Spleen (tissue), 11 donors: ENCODE results near the gene NEAT1. TPM values are rescaled to one million over a fixed set of nuclear protein-coding genes. Genes with fewer than 3 reads are reported as not detected.
A peak's percentile ranks its signal among the peaks of the same experiment; 100 is the strongest.

Source experiments
- DNase-seq: peaks from one replicate; pipeline ENCODE4 v3.0.0-alpha.2; 2020
- H3K27ac ChIP-seq, 8 donors: fragments of 200-600 bp; sonication (generic) in 7 of 8; 1 replicate in 4 of 8; 2 replicates in 4 of 8; pipeline versions ENCODE4 v1.5.0 to v1.8.0; 2016 to 2021; ENCODE audit warnings: inconsistent platforms in 4 of 8, mild to moderate bottlenecking in 4 of 8, moderate library complexity in 1 of 8
- H3K27me3 ChIP-seq, 7 donors: fragments of 200-600 bp; sonication (generic) in 6 of 7; replicated peaks in 1 of 7; 1 replicate in 4 of 7; 2 replicates in 3 of 7; pipeline versions ENCODE4 v1.5.0 to v1.8.0; 2016 to 2021; ENCODE audit warnings: inconsistent platforms in 3 of 7, mild to moderate bottlenecking in 1 of 7
- H3K36me3 ChIP-seq, 6 donors: fragments of 200-600 bp; sonication (generic) in 5 of 6; 1 replicate in 4 of 6; 2 replicates in 2 of 6; pipeline versions ENCODE4 v1.5.0 to v1.8.0; 2016 to 2021; ENCODE audit warnings: inconsistent platforms in 2 of 6
- H3K4me1 ChIP-seq, 6 donors: fragments of 200-600 bp; sonication (generic) in 5 of 6; 1 replicate in 3 of 6; 2 replicates in 3 of 6; pipeline versions ENCODE4 v1.5.0 to v1.8.0; 2016 to 2021; ENCODE audit warnings: inconsistent platforms in 3 of 6
- H3K4me3 ChIP-seq, 8 donors: fragments of 200-600 bp; sonication (generic) in 7 of 8; 1 replicate in 4 of 8; 2 replicates in 4 of 8; pipeline versions ENCODE4 v1.5.0 to v1.8.0; 2016 to 2021; ENCODE audit warnings: inconsistent platforms in 4 of 8, mild to moderate bottlenecking in 4 of 8, moderate library complexity in 2 of 8
- H3K9me3 ChIP-seq, 8 donors: fragments of 200-600 bp; sonication (generic) in 7 of 8; 1 replicate in 4 of 8; 2 replicates in 4 of 8; pipeline versions ENCODE4 v1.5.0 to v1.8.0; 2016 to 2021; ENCODE audit warnings: inconsistent platforms in 4 of 8
- POLR2A ChIP-seq, 3 donors: fragments of 450-650 bp; IDR thresholded peaks; one replicate each; pipeline ENCODE4 v1.5.1; 2017; ENCODE audit warnings: antibody characterized with exemption in 3 of 3, mild to moderate bottlenecking in 1 of 3
- POLR2AphosphoS5 ChIP-seq, 3 donors: sonication (generic); formaldehyde crosslinking; IDR thresholded peaks; one replicate each; pipeline ENCODE4 v1.5.1; 2017; ENCODE audit warnings: antibody characterized with exemption in 3 of 3
- WGBS, 5 donors: extraction: QIAGEN DNeasy Blood & Tissue Kit in 3 of 5; methylation state at CpG; one replicate each; pipeline versions ENCODE4 v1.1.5 to v1.1.7; 2013 to 2018; 5-methylcytosine and 5-hydroxymethylcytosine counted together
- intact Hi-C: fragments of 100-400 bp; cut with DNase I; formaldehyde crosslinking; loops from one replicate; pipeline ENCODE4 v1.15.0; 2023; ENCODE audit warnings: low total_unique reads
- polyA plus RNA-seq, 3 donors: library from polyadenylated mRNA; stranded (reverse); fragments of 200-250 nt; gene quantifications; one replicate each; pipeline ENCODE4 v1.2.1, GENCODE V29; 2013
- total RNA-seq, 7 donors: library from RNA; depleted of rRNA in 3 of 7; stranded (reverse); fragments of >200 nt in 3 of 7; fragmentation: NEBNext Ultra II Directional in 4 of 7; extraction: Animal tissue kit (Norgen Biotek cat#: 25700) in 4 of 7; gene quantifications; one replicate each; pipeline versions ENCODE4 v1.1.0 to v1.2.1, GENCODE V29; 2016 to 2021
- TF ChIP-seq, protein P1 (sequence below), 11 experiments: fragments of 200-600 bp in 7 of 11; fragments of 450-650 bp in 4 of 11; sonication (generic) in 4 of 11; IDR thresholded peaks in 8 of 11; conservative IDR thresholded peaks in 3 of 11; 1 replicate in 7 of 11; 2 replicates in 4 of 11; pipeline versions ENCODE4 v1.4.0 to v1.8.0; 2016 to 2021; ENCODE audit warnings: antibody characterized with exemption in 11 of 11, inconsistent platforms in 4 of 11, mild to moderate bottlenecking in 1 of 11
- donor health status: healthy with polysubstance abuse.
- donor health status: DM: no; HTN: no; CAD: no; lungs with moderate emphysema.
- donor health status: DM: no; HTN: no; CAD: no.
- donor health status: Bipolar disorder and iron deficiency.
- donor health status: healthy.
- donor health status: DM: no; HTN: no; CAD: no.
- donor health status: DM: yes; HTN: yes; CAD: no.

The NEAT1 gene
- total and polyA plus RNA-seq, 10 donors = 266 to 1,804 (median 874) TPM

DNA sequence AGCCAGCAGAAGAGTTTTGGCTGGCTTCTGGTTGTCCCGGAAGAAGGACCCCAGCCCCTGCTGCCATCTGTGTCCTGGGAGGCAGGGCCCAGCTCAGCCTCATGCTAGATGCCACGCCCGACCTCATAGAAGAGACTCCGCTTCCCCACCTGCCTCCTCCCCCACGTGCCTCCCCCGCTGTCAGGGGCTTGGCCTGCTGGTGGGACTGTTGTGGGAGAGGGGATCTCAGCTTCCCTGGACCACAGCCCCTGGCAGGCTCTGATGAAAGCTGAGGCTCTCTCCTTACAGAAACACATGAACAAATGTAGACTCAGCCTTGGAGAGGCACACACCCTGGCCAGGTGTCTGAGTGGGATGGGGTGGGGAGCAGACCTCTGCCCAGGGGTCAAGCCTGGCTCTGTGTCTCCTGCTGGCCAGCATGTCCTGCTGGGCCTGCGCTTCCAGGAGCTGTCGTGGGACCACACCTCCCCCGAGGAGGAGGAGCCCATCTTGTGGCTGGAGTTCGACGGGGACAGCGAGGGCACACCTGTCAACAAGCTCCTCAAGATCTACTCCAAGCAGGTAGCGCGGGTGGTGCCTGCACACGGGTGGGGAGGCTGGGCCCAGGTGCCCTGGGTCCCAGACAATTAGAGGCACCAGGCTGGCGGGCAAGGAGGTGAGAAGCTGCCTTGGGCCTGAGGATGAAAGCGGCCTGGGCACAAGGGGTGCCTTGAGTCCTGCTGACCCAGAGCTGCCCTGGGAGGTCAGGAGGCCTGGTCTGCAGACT is 22.1 kb upstream of the NEAT1 start:
- no peak for DNase-seq
- Histone ChIP-seq H3K27ac (peak overlapping the region in 1 of 8 donors; percentile 23), H3K9me3 (no peaks in the 10 kb centered on the region), H3K4me1 (peaks cover 14 to 37% (median 29%) of the 10 kb centered on the region in 6 donors), H3K4me3 (no peak overlapping the region), H3K36me3 (peaks cover 7 to 100% (median 83%) of the 10 kb centered on the region in 6 donors), H3K27me3 (no peaks in the 10 kb centered on the region)
- intact Hi-C loops = no loop called here
- TF ChIP-seq POLR2A (IDR thresholded peaks at IDR 0.05) = no peak
- TF ChIP-seq, protein P1, sequence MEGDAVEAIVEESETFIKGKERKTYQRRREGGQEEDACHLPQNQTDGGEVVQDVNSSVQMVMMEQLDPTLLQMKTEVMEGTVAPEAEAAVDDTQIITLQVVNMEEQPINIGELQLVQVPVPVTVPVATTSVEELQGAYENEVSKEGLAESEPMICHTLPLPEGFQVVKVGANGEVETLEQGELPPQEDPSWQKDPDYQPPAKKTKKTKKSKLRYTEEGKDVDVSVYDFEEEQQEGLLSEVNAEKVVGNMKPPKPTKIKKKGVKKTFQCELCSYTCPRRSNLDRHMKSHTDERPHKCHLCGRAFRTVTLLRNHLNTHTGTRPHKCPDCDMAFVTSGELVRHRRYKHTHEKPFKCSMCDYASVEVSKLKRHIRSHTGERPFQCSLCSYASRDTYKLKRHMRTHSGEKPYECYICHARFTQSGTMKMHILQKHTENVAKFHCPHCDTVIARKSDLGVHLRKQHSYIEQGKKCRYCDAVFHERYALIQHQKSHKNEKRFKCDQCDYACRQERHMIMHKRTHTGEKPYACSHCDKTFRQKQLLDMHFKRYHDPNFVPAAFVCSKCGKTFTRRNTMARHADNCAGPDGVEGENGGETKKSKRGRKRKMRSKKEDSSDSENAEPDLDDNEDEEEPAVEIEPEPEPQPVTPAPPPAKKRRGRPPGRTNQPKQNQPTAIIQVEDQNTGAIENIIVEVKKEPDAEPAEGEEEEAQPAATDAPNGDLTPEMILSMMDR (IDR thresholded peaks at IDR 0.05 in 8 of 11, conservative IDR thresholded peaks at IDR 0.05 in 3 of 11) = no peak
- peak; percentile 29 to 69 (median 45) for TF ChIP-seq POLR2AphosphoS5 (IDR thresholded peaks at IDR 0.05)
- WGBS, 5 donors = 88 to 96% (median 90%) methylated on average over 8 to 17 of the region's 17 CpGs

DNA sequence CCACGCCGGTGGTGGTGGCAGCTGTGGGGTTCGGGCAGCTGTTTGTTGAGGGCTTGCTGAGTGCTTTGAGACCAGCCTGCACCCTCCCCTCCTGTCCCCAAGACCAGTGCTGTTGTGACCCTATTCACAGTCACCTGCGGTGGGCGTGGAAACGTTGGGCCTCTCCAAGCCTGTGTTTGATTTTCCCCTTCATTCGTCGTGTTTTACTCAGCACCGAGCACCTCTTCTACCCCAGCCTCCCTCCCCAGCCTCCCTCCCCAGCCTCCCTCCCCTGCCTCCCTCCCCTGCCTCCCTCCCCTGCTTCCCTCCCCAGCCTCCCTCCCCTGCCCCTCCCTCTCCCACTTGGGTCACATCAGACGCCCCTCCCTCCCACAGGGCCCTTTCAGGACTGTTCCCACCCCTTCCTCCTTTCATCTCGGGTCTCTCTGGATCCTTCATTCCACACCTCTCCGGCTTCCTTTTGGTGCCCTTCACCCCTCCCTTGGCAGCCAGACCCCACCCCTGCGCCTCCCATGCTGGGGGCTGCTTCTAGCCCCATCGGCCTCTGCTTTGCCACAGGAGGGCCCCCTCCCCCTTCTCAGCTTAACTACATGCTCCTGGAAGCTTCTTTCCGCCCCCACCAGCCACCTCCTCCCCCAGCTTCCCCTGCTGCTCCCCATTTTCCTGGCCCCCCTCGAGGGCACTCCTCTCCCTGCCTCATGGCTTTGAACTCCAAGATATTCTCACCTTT is 21.4 kb upstream of the NEAT1 start:
- 72 to 85% (median 81%) methylated on average over 14 to 16 of the region's 16 CpGs for WGBS, 5 donors
- Histone ChIP-seq H3K27me3 (no peaks in the 10 kb centered on the region), H3K27ac (peak overlapping the region in 1 of 8 donors; percentile 23), H3K36me3 (peaks cover 7 to 100% (median 83%) of the 10 kb centered on the region in 6 donors), H3K9me3 (no peaks in the 10 kb centered on the region), H3K4me3 (no peak overlapping the region), H3K4me1 (peaks cover 14 to 44% (median 36%) of the 10 kb centered on the region in 6 donors)
- TF ChIP-seq POLR2A (IDR thresholded peaks at IDR 0.05) = no peak
- TF ChIP-seq, protein P1 (IDR thresholded peaks at IDR 0.05 in 8 of 11, conservative IDR thresholded peaks at IDR 0.05 in 3 of 11) = no peak
- no peak for TF ChIP-seq POLR2AphosphoS5 (IDR thresholded peaks at IDR 0.05)
- DNase-seq = no peak
- intact Hi-C loops = no loop called here

DNA sequence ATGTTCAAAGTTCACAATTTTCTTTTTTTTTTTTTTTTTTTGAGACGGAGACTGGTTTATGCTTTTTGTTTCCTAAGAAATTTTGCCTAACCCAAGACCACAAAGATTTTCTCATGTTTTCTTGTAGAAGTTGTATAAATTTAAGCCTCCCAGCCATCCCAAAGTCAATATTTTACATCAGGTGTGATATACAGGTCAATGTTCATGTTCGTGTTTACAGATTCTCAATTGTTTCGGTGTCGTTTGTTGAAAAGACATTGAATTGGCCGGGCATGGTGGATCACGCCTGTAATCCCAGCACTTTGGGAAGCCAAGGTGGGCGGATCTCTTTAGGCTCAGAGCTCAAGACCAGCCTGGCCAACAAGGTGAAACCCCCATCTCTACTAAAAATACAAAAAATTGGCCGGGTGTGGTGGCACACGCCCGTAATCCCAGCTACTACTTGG is 20.8 kb upstream of the NEAT1 start:
- Histone ChIP-seq H3K9me3 (no peaks in the 10 kb centered on the region), H3K27ac (peak overlapping the region in 1 of 8 donors; percentile 2), H3K4me3 (no peak overlapping the region), H3K36me3 (peaks cover 7 to 100% (median 83%) of the 10 kb centered on the region in 6 donors), H3K4me1 (peaks cover 14 to 50% (median 40%) of the 10 kb centered on the region in 6 donors), H3K27me3 (no peaks in the 10 kb centered on the region)
- intact Hi-C loops = no loop called here
- DNase-seq = no peak
- TF ChIP-seq POLR2A (IDR thresholded peaks at IDR 0.05) (no peak), POLR2AphosphoS5 (IDR thresholded peaks at IDR 0.05) (no peak)
- TF ChIP-seq, protein P1 (IDR thresholded peaks at IDR 0.05 in 8 of 11, conservative IDR thresholded peaks at IDR 0.05 in 3 of 11) = no peak
- WGBS, 5 donors = 93 to 96% (median 95%) methylated on average over 10 of the region's 10 CpGs

DNA sequence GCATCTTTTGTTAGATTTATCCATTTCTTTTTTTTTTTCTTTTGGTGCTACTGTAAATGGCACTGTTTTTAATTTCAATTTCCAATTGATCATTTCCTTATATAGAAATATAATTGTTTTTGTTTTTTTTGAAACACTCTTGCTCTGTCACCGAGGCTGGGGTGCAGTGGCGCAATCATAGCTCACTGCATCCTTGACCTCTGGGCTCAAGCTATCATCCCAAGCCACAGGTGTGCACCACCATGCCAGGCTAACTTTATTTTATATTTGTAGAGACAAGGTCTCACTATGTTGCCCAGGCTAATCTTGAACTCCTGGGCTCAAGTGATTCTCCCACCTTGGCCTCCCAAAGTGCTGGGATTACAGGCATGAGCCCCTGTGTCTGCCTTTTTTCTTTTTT is 19.8 kb upstream of the NEAT1 start:
- Histone ChIP-seq H3K27ac (peak overlapping the region in 5 of 8 donors; percentile 82 to 91 (median 86)), H3K4me1 (peaks cover 14 to 60% (median 48%) of the 10 kb centered on the region in 6 donors), H3K4me3 (no peak overlapping the region), H3K36me3 (peaks cover 7 to 100% (median 82%) of the 10 kb centered on the region in 6 donors), H3K27me3 (no peaks in the 10 kb centered on the region), H3K9me3 (no peaks in the 10 kb centered on the region)
- intact Hi-C loops = no loop called here
- 66 to 81% (median 71%) methylated on average over 2 of the region's 2 CpGs for WGBS, 5 donors
- TF ChIP-seq POLR2A (IDR thresholded peaks at IDR 0.05) = no peak
- TF ChIP-seq, protein P1 (IDR thresholded peaks at IDR 0.05 in 8 of 11, conservative IDR thresholded peaks at IDR 0.05 in 3 of 11) = no peak
- TF ChIP-seq POLR2AphosphoS5 (IDR thresholded peaks at IDR 0.05) = no peak
- no peak for DNase-seq
